Muscle of back (tissue), 11 donors: ENCODE data around the gene POMT1. TPM values are rescaled to one million over a fixed set of nuclear protein-coding genes. Genes with fewer than 3 reads are reported as not detected.
"Not testable (repeated sequence)": the region's sequence is repeated elsewhere in the genome, so short reads cannot be mapped to it uniquely, and the experiment has no call there.

Experiments
- DNase-seq, 3 donors: peaks; one replicate each; pipeline versions ENCODE4 v3.0.0 to v3.0.0-alpha.2; 2013
- polyA plus RNA-seq, 10 donors: library from polyadenylated mRNA; unstranded; fragments of 120-200 nt; gene quantifications; one replicate each; pipeline ENCODE4 v1.2.1, GENCODE V29; 2013; ENCODE audit not compliant: insufficient read length in 10 of 10

Gene POMT1
- polyA plus RNA-seq, 10 donors = 16.5 to 29.7 (median 21.0) TPM

- DNase-seq = no peak
These were observed 22.1 kb downstream of the POMT1 start for GRCh38 chr9:131524665-131525315.

DNA sequence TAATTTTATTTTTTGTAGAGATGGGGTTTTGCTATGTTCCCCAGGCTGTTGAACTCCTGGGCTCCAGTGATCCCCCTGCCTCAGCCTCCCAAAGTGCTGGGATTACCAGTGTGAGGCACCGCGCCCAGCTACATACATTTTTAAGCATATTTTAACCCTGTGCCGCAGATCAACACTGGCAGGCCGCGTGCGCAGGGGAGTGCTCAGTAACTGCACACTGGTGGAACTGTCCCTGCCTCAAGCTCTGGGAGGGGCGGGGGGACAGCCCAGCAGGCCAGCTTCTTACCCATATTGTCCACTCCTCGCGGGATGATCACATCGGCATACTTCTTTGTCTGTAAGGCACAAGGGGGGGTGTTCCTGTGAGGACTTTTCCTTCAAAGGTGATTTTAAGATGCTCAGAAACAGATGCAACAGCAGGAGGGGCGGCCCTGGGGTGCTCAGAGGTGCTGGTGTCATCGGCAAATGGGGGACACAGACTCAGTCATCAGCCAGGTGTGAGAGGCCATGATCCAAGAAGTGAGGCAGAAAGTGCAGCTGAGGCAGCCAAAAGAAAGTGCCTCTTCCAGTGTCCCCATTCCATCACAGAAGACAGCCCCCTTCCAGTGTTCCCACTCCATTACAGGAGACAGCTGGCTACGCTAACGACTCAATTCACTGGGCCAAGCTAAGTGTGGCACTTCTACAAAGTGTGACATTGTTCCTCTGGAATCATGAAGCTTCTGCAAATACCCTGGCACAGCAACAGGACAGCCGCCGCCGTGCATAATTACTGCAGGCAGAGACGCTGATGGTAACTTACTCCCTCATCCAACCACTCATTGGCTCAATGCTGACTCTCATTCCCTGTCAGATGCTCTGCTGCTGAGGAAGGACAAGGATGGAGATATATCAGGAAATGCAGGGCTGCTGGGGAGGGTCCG, 23.2 kb downstream of the POMT1 start:
- no peak for DNase-seq

- DNase-seq = no peak
These were observed 25.5 kb downstream of the POMT1 start for GRCh38 chr9:131528186-131528585.

DNA sequence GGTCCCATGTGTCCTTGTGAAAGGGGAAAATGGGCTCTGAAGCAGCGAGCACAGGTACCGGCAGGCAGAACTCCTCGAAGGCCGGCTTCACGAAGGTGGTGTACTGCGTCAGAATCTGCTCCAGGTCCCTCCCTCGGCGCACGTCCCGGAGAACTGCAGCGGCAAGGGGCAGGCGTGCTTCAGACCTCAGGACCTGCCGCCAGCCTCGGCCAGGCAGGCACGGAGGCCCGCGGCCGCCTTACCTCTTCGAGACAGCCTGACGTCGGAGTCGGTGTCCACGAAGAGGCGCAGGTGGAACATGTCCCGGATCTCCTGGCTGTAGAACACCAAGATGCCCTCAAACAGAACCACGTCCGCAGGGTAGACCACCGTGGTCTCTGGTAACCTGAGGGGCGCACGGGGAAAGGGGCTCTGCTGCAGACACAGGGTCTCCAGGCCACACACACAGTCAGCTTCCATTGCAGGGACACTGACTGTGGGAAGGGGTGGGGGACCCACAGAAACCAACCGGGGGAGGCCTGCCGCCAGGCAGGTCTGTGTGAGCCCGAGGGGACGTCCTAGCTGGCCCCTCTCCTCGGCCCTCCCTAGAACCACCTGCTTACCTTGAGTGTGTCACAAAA, 26.3 kb downstream of the POMT1 start:
- DNase-seq = no peak

- DNase-seq = no peak
These were observed 27.2 kb downstream of the POMT1 start for GRCh38 chr9:131529597-131530545.

- DNase-seq = peak in 2 of 3 donors; percentile 22 to 54
These were observed 27.8 kb downstream of the POMT1 start for GRCh38 chr9:131530546-131530919.

DNA sequence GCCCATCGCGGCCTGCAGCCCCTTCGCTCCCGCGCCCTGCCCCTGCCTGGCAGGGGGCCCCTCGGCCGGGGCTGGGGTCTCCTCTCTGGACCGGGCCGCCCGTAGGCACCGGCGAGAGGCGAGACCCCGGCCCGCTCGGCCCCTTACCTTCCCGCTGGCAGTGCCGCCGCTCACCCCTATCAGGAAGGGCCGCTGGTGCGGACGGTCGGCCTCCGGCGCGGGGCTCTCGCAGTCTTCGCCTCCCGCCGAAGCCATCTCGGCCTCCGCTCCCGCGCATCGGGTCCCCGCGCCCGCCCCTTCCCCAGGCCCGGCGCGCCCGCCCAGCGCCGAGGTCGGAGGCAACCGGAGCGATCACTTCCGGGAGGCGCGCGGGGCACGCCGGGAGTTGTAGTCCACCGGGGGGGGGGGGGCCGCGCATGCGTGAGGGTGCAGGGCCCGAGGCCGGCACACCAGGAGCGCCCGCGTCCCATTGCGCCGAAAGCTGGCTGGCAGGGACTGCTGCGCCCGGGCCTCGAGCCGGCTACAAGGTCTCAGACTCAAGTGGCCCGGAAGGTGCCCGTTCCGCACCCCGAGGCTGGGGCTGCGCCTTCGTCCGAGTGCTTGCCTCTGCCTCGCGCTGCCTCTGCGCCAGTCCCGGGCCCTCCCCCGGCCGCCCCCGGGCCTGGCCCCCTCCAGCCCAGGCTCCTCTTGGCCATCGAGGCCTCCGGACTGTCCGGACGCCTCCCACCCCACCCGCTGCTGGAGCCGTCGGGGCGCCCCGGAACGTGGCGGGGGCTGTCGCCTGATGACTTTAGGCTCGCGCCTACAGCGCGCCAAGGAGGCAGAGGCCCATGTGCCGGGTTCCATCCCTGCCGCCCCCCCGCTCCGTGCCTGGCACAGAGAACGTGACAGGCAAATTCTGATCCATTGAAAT, 28.5 kb downstream of the POMT1 start, which contains the start of gene UCK1:
UCK1 (minus strand) TSS at position 344 of the 913 bp plus-strand sequence; CDS start at position 255, 89 bp downstream.
- DNase-seq = peak; percentile 74 to 95 (median 90)

DNA sequence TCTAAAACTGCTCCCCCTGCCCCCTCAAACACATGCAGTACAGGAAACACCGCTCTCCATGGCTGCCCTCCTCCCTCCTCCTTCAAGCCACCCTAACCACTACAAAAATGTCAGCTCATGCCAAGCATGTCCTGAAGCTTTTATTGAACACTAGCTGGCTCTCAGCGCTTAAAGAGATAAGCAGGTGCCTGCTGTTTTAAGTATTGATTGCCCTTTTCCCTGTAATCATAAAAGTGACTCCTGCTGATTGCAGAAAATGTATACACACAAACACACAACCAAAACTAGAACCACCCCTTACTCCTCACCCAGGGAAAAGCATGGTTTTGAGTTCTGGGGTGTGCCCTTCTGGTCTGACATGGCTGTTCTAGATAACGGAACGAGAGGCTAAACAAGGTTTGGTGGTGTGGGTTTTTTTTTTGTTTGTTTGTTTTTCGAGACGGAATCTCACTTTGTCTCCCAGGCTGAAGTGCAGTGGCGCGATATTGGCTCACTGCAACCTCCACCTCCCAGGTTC, 32.1 kb downstream of the POMT1 start:
- no peak for DNase-seq

DNA sequence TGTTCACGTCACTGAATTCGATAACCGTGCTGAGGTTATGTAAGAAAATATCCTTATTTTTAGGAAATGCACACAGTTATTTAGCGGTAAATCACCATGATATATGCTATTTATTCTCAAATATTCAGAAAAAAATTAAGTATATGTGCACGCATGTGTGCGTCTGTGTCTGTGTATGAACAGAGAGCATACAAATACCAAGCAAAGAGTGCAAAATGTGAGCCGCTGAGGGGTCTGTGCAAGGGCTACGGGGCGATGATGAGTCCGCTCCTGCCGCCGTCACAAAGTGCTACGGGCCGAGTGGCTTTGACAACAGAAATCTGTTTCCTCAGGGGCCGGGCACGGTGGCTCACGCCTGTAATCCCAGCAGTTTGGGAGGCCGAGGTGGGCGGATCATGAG, 35.2 kb downstream of the POMT1 start:
- DNase-seq = no peak

DNA sequence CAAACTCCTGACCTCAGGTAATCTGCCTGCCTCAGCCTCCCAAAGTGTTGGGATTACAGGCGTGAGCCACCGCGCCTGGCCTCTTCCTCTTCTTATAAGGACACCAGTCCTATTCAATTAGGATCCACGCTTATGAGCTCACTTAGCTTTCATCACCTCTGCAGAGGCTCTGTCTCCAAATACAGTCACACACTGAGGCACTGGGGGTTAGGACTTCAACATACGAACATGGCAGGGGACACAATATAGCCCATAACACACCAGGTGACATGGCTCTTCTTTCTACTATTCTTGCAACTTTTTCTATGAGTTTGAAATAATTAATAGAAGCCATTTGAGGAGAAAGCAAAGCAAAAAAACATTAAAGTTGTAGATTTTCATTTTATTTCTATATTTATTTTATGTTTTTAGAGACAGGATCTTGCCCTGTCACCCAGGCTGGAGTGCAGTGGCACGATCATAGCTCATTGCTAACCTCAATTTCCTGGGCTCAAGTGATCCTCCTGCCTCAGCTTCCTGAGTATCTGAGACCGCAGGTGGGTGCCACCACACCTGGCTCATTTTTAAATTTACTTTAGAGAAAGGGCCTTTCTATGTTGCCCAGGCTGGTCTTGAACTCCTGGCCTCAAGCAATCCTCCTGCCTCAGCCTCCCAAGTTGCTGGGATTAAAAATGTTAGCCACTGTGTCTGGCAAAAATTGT, 36.7 kb downstream of the POMT1 start:
- no peak for DNase-seq

- DNase-seq = no peak
These were observed 40.4 kb downstream of the POMT1 start for GRCh38 chr9:131543141-131543540.

DNA sequence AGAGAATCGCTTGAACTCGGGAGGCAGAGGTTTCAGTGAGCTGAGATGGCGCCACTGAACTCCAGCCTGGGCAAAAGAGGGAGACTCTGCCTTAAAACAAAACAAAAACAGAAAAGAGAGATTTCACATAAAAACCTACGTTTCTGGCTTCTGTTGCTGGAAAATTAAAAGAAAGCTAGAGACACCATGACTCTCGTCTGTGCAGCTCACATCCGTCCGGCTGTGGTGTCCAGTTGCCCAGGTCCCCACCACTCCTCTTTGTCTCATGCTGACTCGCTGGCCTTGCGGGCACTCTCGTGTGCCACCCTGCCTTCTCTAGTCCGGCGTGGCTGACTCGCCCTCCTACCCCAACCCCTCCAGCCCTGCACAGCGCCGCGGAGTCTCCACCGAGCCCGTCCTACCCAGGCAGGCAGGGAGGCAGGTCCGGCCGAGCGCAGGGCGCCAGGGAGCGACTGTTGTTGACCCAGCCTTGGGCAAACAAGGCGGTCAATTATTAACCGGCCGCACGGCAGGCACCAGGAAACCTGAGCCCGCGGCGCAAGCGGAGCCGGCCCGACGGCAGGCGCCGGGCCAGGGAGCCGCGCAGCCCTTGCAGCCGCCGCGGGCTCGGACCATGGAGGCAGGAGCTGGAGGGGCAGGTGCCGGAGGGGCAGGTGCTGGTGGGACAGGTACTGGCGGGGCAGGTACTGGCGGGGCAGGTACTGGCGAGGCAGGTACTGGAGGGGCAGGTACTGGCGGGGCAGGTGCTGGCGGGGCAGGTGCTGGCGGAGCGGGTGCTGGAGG, 42.5 kb downstream of the POMT1 start, which contains the start of gene PRRT1B:
PRRT1B (plus strand) TSS at position 521 of the 783 bp plus-strand sequence; CDS start at position 614, 93 bp downstream.
- no peak for DNase-seq

- DNase-seq = no peak
These were observed 43.1 kb downstream of the POMT1 start for GRCh38 chr9:131545786-131546335.

GRCh38 chr9:131546336-131547084, 43.8 kb downstream of the POMT1 start:
- peak in 1 of 3 donors; percentile 42 for DNase-seq

GRCh38 chr9:131549186-131549585, 46.5 kb downstream of the POMT1 start:
- not testable (repeated sequence) for DNase-seq

- DNase-seq = not testable (repeated sequence)
These were observed 47.7 kb downstream of the POMT1 start for GRCh38 chr9:131550465-131550864.

DNA sequence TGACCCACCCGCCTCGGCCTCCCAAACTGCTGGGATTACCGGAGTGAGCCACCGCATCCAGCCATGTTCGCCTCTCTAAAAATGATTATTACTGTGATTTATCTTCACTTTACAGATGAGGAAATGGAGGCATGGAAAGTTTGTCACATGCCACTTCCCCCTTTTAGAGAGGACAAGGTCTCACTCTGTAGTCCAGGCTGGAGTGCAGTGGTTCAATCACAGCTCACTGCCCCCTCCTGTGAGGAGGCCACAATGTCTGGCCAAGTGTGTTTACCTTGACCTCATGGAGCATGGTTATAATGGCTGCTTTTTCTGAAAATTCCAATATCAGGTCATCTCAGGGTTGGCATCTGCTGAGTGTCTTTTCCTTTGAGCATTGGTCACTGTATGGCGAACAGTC, 49.3 kb downstream of the POMT1 start:
- DNase-seq = no peak
